Effector CD8-positive, alpha-beta T cell (primary cell): ENCODE measurements around the gene SLC22A23.
"Not testable (repeated sequence)": the region's sequence is repeated elsewhere in the genome, so short reads cannot be mapped to it uniquely, and the experiment has no call there.

ENCODE experiments used
- DNase-seq: peaks from one replicate; lab custom pipeline; 2025; lab: John Stamatoyannopoulos, UW

SLC22A23 gene

DNA sequence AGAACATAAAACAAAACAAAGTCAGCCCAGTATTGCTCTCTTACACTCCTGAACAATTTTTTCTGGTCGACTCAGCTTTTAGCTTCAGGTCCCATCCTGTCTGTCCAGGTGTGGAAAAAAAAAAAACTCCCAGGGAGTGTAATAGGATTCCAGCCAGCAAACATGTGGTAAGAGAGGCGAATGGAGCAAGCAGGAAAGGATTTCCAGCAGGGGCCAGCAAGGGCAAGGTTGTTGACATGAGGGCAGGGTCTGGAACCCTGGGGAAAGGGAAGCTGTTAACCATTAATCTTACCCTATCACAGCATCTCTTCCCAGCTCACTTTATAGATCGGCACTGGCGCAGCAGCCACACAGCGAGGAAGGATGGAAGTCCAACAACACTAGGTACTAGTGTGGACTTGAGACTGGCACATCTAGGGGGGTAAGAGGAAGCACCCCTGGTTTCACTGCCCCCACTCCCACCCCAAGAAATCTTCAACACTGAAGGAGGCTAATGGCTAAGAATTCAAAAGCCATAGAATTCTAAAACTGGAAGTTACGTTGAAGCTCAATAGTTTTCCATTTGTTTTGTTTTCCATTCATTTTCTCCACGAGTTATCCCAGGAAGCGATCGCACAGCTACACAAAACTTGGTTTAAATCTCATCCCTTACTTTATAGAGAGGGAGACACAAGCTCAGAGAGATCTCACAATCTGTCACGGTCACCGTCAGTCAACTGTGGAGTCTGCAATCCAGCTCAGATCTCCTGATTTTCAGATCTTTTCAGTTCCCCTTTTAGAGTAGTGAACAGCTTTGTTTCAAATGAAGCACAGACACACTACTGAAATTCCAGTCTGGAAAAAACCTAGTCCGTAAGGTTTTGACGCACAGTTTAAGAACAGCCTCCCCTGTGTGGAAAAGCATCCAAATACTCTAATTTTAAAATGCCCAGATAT is 53.3 kb downstream of the SLC22A23 start:
- DNase-seq: no peak

DNA sequence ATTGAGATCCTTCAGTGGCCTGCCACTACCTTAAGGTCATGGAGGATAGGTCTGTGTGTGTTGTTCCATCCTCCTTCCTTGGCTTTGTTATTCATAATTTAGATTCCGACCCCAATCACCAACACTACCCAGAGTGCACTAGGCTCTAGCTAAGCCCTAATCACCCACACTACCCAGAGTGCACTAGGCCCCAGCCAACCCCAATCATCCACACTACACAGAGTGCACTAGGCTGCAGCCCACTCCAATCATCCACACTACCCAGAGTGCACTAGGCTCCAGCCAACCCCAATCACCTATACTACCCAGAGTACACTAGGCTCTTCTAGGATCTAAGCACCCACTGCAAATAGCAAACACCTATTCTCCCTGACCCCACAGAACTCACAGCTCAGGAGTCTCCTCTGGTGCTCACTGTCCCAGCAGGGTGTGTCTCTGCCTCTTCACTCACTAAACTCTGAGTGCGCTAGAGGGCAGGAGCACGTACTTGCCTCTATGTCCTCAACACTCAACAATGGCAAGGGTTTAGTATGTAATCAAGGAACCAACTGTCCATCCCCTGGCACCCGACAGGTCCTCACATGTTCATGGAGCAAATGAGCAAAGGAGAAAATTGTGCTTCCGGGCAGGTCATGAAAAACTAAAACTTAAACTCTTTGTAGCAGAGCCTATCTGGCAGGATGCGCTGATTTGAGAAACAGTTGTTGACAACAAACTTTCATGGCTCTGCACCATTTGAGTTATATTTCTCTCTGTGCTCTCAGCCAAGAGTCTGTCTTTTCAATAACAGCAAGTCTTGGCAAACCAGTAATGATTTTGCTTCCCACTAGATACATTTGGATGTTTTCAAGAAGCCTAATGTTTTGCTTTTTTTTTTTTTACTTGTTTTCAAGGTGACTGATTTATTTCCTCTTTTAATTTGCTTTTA is 54.3 kb downstream of the SLC22A23 start:
- DNase-seq: no peak

DNA sequence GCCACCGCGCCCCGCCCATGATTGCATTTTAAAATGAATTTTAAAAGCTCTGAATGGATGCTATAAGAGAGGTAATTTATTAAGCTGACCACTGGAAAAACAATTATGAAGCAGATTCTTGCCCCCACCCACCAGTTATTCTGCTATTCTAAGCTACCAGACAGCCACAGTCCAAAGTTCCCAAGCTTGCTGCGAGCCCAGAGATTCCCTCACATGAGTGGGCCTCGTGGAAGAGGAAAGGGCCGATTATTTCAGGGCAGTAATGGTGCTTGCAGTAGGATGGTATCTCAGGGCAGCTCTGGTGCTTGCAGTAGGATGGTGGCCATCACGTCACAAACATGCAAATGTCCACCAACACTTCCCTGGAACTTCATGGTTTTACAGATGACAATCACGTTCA is 56.7 kb downstream of the SLC22A23 start:
- DNase-seq: no peak

DNA sequence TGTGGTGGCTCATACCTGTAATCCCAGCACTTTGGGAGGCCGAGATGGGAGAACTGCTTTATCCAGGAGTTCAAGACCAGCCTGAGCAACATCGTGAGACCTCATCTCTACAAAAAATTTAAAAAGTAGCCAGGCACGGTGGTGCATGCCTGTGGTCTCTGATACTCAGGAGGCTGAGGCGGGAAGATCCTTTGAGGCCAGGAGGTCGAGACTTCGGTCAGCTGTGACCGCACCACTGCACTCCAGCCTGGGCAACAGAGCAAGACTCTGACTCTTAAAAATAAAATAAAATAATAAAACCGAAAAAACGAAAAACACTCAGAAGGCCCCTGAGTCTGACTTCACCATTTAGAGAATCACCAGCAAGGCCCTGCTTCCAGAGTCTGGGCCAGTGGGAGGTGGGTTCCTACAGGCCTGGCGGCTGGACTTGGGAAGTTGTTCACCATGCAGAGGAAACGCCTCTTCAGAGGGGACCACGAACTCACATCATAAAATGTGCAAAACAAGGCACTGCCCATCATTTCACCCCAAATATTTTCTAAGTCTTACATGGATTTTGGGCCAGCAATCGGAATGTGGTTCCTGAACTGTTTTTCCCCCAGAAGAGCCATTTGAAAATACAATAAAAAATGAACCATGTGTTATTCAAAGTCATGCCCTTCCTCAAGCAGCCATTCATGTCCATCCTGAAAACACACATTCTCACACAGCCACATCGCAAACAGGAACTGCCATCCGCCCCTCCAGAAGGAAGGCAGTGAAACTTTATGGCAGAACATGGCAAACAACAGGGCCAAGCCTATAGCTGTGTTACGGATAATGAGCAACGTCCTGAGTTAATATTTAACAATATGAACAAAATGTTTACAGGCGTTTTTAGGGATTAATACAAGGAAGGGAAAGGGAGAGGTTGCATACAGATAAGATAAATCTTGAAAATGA is 57.8 kb downstream of the SLC22A23 start:
- DNase-seq: no peak

DNA sequence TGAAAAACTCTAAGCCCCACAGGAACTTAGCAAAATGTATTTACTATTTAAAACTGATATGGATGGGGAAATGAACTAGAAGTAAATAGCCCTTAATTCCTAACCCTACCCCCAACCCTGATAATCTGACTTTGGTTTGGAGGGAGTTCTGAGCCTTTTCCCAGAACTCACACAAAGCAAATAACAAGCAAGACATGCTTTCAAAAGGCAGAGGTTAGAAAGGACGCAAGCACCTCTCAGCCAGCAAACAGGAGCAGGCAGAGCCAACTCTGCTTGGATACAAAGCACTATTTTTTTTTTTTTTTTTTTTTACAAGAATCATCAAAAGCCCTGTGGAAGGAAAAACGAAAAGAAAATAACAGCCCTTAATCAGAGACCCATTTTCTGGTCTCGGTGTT is 58.7 kb downstream of the SLC22A23 start:
- no peak for DNase-seq

DNA sequence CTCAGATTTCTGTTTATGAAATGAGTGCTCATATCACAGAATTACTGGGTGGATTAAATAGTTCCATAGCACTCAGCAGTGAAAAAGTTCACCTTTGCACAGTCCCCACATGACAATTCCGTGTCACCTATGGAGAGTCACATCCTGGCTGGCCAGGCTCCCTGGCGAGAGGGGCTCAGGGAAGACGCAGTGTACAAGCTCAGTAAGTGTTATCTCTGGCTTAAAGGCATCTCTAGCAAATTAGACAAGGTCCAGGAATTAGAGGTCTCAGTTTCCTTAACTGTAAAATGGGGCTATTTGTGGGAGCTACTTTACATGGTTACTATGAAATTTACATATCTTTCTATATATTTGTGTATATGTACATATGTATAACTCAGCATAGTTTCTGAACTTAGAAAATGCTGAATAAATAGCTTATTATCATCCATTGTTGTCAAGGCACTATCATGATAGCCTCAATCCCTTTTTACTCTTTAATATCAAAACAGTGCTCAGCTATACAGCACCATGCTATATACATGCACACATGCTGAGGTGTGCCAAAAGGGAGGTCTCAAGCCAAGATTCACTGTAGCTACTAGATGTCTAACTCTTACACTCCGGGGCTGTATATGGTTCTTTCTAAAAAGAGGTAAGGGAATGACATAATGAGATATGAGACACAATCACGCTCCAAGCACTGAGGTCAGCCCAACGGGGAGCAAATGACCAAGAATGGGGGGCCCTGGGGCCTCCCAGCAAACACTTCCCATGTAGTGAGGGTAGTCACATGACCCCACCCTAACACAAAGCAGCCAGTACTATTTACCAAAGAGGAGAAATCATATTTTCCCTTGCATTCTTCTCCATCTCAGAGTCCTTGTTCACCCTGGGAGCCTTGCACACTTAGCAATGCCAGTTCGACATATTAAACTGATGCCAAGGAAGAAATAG is 59.4 kb downstream of the SLC22A23 start:
- DNase-seq: no peak

DNA sequence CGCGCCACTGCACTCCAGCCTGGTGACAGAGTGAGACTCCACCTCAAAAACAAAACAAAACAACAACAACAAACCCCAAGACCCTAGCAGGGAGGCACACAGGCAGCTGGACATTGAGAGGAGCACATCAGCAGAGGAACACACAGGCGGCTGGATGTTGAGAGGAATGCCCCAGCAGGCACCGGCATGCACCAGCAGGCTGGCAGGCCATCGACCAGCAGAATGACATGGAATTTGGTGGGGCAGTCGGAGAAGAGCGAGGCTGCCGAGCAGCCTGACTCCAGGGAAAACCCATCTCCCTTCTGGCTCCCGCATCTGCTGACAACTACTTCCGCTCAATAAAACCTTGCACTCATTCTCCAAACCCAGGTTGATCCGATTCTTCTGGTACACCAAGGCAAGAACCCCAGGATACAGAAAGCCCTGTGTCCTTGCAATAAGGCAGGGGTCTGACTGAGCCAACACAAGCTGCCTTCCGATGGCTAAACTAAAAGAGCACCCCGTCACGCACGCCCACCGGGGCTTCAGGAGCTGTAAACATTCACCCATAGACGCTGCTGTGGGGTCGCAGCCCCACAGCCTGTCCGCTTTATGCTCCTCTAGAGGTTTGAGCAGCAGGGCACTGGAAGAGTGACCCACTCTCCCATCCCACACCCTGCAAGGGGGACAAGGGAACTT is 60.2 kb downstream of the SLC22A23 start:
- DNase-seq: no peak

DNA sequence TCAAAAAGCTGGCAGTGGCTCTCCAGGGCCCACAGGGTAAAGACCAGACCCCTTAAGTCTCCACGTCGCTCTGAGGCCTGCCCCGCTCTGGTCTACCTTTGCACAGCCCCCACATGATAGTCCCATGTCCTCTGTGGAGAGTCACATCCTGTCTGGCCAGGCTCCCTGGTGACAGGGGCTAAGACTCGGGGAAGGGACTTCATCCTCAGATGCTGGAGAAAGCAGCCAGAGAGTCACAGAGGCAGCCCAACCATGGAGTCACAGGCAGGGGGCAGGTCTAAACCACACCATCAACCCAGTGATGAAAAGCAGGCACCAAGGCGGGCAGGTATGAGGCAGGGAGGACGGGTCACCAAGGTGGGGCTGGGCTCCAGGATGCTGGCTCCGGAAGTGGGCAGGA is 62.2 kb downstream of the SLC22A23 start:
- DNase-seq: no peak

DNA sequence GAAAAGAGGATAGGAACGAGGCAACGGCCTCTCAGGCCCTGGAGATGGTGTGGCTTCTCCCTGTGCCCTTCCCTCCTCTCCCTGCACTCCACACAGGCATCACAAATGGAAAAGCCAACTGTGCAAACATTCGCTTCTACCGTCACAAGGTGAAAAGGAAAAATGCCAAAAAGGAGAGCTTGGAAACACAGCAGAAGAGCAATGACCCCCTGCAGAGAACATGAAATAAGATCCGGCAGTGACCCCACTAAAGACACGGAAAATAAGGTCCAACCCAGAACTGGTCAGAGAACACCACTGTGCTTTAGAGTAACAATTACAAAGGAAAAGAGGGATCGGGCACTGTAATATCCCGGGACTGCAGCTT is 63.0 kb downstream of the SLC22A23 start:
- no peak for DNase-seq

DNA sequence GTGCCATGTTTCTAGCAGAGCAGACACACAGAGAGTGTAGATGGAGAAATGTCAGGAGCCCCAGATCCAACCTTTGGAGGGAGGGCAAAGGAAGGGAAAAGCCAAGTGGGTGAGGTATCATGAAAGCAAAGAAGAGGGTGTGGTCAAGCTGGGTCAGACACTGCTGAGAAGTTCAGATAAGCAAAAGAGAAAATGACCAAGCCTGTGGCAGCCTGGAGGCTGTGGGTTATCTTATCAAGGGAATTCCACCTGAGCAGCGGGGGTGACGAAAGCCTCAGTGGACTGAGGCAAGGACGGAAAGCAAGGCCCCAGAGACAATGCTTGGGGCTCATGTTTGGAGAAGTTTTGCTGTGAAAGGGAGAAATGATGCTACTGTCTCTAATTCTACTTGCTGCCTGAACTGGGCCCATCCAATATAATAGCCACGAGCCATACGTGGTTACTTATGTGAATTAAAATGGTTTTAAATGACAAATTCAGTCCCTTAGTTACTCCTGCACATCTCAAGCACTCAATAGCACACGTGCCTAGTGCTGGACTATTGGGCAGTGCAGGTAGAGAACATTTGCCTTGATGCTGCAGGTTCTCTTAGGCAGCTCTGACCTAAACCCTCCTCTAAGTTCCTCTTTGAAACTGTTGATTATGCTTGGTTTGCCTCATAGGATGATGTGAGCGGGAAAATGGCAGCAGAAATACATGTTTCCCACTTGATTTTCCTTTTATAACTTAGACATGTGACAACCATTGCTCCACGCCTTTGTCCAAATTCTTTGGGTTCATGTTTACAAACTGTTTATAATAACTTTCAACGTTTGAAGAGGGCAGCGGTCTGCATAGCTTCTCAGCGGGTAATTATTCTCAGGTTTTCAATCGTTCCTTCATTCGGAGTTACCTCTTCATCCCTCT is 63.7 kb downstream of the SLC22A23 start:
- no peak for DNase-seq

DNA sequence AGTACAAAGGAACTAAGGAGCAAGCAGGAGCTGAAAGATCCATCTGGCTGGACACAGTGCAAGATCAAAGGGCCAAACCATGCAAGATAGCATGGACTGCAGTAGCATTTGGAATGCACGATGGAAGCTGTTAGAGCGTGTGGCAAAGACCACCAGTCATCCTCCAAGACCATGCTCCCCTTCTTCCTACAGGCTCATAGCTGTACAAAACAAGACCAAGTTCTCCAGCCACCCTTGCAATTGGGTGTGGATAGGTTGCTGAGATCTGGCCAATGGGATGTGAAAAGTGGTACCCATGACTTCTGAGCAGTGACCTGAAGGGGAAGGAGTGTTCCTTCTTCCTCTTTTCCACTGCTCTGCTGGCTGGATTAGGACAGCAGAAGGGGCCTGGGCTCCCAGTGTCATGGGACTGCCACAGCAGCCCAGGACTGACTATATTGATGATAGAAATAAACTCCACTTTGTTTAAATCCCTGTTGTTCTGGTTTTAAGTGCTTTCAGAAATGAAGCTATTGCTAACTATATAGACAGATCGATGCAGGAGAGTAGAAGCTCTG is 64.9 kb downstream of the SLC22A23 start:
- DNase-seq: no peak

DNA sequence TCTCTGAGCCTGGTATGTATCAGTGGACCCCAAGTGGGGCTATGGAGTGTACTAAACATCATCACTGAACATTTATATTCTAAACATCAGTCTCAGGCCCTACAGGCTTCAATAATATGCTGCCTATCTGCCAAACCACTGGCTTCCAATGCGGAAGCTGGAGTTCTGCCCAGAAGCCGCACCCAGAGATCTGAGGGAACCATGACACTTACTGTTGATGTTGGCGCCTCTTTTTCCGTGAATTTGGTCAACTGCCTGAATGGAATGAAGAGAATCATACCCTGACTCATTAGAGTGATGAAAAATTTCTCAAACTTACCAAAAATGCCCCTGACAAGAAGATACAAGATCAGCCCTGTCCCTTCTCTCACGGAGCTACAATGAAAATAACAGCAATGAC is 66.2 kb downstream of the SLC22A23 start:
- DNase-seq: no peak

DNA sequence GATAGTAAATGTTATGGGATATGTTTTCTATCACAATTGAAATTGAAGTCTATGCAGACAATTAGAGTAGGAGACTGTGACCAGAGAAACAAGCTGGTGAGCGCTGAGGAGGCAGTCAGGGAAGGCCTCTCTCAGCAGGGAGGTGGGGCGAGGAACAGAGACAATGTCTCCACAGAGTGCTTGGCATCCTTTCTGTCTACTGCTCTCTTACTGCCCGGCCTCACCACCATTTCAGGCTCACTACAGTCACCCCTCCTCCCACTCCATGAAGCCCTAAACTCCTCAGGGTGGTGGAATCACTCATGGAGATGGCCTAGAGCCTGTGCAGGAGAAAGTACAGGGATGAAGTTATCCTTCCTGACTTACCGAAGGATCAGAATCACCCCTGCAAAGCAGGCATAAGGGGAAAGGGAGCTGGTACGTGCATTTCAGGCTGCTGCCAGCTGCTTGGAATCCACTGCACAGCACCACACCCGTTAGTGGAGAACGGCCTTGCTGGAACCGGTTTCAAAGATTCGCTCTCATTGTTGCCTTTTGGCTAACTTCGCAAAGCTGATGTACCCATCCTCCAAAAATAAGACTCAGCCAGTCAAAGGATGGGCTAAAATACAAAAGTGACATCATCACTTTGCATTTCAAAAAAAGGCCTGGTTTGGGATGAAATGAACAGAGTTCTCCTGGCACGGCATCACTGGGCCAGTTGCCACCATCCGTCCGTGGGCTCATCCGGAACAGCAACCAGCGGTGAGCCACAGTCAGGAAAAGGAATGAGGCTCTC is 67.3 kb downstream of the SLC22A23 start:
- DNase-seq: no peak

DNA sequence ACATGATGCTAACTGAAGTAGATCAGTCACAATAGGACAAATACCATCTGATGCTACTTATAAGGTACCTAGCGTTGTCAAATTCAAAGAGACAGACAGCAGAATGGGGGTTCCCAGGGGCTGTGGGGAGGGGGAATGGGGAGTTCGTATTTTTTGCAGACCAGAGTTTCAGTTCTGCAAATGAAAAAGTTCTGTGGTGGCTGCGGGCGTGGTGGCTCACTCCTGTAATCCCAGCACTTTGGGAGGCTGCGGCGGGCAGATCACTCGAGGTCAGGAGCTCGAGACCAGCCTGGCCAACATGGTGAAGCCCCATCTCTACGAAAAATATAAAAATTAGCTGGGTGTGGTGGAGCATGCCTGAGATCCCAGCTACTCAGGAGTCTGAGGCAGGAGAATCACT is 68.1 kb downstream of the SLC22A23 start:
- DNase-seq: no peak

DNA sequence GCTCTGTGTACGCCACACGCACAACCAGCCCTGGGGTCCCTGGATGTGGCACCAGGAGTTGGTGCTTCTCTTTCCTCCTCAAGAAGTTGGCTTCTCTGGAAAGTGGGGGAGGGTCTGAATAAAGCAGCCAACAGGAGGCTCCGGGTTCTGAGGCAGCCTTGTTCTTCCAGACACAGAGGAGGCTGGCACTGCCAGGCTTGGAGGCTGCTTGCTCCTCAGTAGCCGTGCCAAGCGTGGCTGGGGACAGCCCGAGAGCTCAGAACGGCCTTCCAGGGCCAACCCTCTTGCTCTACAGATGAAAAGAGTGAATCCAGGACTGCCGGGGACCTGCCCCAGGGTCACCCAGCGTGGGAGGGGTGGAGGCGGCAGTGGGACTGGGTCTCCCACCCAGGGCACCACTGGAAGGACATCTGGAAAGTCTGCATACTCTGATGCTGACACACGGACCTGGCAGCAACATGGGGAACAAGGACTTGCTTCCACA is 70.4 kb downstream of the SLC22A23 start:
- DNase-seq: no peak

DNA sequence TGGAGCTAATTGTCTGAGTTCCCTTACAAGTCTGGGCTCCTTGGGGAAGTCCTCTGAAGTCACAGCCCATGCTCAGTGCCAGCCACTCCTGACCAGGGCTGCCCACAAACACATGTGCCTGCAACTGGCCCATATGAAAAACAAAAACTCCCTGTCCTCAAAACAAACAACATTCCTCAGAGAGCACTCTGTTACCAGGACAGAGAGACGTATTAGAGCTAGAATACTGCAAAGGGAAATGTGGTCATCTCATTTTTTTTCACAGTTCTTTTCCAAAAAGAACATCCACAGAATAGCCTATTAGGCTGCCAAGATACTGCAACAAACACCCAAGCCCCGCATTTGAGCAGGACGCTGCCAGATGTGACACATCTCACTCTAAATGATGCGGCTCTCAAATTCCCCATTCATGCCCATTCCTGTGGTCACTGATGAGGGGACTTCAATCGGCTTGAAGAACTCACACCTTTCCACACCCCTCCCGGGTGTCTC is 71.1 kb downstream of the SLC22A23 start:
- no peak for DNase-seq

DNA sequence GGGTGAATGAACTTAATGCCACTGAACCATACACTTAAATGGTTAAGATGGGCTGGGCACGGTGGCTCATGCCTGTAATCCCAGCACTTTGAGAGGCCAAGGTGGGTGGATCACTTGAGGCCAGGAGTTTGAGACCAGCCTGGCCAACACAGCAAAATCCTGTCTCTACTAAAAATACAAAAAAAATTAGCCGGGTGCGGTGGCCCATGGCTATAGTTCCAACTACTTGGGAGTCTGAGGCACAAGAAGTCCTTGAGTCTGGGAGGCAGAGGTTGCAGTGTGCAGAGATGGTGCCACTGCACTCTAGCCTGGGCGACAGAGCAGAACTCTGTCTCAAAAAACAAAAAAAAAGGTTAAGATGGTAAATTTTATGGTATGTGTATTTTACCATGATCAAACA is 71.7 kb downstream of the SLC22A23 start:
- not testable (repeated sequence) for DNase-seq
